Neural progenitor cell (in vitro differentiated cells): Measurements from ENCODE around the gene CRYBB3. TPM values are rescaled to one million over a fixed set of nuclear protein-coding genes. Genes with fewer than 3 reads are reported as not detected.
"Not testable (repeated sequence)": the region's sequence is repeated elsewhere in the genome, so short reads cannot be mapped to it uniquely, and the experiment has no call there.

ENCODE experiments used
- DNase-seq: peaks from one replicate; pipeline ENCODE4 v3.0.0-alpha.2; 2016; ENCODE audit warnings: low spot score
- H2AFZ ChIP-seq: fragments of 200-600 bp; sonication (generic); replicated peaks from 2 replicates; pipeline ENCODE4 v1.6.1; 2016; ENCODE audit warnings: antibody characterized with exemption
- H3F3A ChIP-seq: fragments of 200-600 bp; sonication (generic); 2 replicates; pipeline ENCODE4 v1.6.1; 2016; ENCODE audit warnings: antibody characterized with exemption, low read depth
- H3K27ac ChIP-seq: fragments of 200-600 bp; sonication (generic); 2 replicates; pipeline ENCODE4 v1.5.1; 2016; ENCODE audit warnings: mild to moderate bottlenecking
- H3K27me3 ChIP-seq: fragments of 200-600 bp; sonication (generic); 2 replicates; pipeline ENCODE4 v1.6.1; 2016; ENCODE audit warnings: mild to moderate bottlenecking, moderate library complexity
- H3K36me3 ChIP-seq: fragments of 200-600 bp; sonication (generic); 2 replicates; pipeline ENCODE4 v1.5.1; 2016
- H3K4me1 ChIP-seq: fragments of 200-600 bp; sonication (generic); 2 replicates; pipeline ENCODE4 v1.6.1; 2016; ENCODE audit warnings: mixed run types
- H3K4me2 ChIP-seq: fragments of 200-600 bp; sonication (generic); 2 replicates; pipeline ENCODE4 v1.6.1; 2016
- H3K4me3 ChIP-seq: fragments of 200-600 bp; sonication (generic); 2 replicates; pipeline ENCODE4 v1.5.1; 2016
- H3K79me2 ChIP-seq: fragments of 200-600 bp; sonication (generic); 2 replicates; pipeline ENCODE4 v1.6.1; 2016; ENCODE audit warnings: low read depth
- H3K9ac ChIP-seq: fragments of 200-600 bp; sonication (generic); 2 replicates; pipeline ENCODE4 v1.6.1; 2016
- H3K9me3 ChIP-seq: fragments of 200-600 bp; sonication (generic); 2 replicates; pipeline ENCODE4 v1.5.1; 2016; ENCODE audit warnings: low read depth
- H4K20me1 ChIP-seq: fragments of 200-600 bp; sonication (generic); 2 replicates; pipeline ENCODE4 v1.6.1; 2016; ENCODE audit warnings: low read depth
- H3K27ac Mint-ChIP-seq: 3 replicates; pipeline ENCODE4 v1.8.0; 2021; ENCODE audit warnings: mixed read lengths
- H3K27me3 Mint-ChIP-seq: 2 replicates; pipeline ENCODE4 v1.8.0; 2022; ENCODE audit warnings: low read depth, mild to moderate bottlenecking, inconsistent platforms, moderate library complexity, mixed read lengths; ENCODE audit not compliant: insufficient read depth
- H3K36me3 Mint-ChIP-seq: 3 replicates; pipeline ENCODE4 v1.8.0; 2021; ENCODE audit warnings: mixed read lengths
- H3K4me1 Mint-ChIP-seq: 3 replicates; pipeline ENCODE4 v1.8.0; 2021; ENCODE audit warnings: mixed read lengths
- H3K4me3 Mint-ChIP-seq: 3 replicates; pipeline ENCODE4 v1.8.0; 2021; ENCODE audit warnings: mild to moderate bottlenecking, moderate library complexity, mixed read lengths
- H3K9me3 Mint-ChIP-seq: 3 replicates; pipeline ENCODE4 v1.8.0; 2020; ENCODE audit warnings: mixed read lengths
- EZH2 ChIP-seq: fragments of 200-600 bp; sonication (generic); IDR thresholded peaks from 2 replicates; pipeline ENCODE4 v1.6.1; 2017; ENCODE audit warnings: antibody characterized with exemption, mild to moderate bottlenecking, moderate library complexity
- EZH2phosphoT487 ChIP-seq: fragments of 200-600 bp; sonication (generic); IDR thresholded peaks from 2 replicates; pipeline ENCODE4 v1.6.1; 2017; ENCODE audit warnings: antibody characterized with exemption
- total RNA-seq: library from RNA; depleted of rRNA; stranded (reverse); fragments of >200 nt; gene quantifications from 2 replicates; pipeline ENCODE4 v1.2.3, GENCODE V29; 2015; ENCODE audit warnings: low replicate concordance
- TF ChIP-seq, protein P1 (sequence below): fragments of 200-600 bp; sonication (generic); IDR thresholded peaks from 2 replicates; pipeline ENCODE4 v1.5.1; 2017; ENCODE audit warnings: antibody characterized with exemption, mild to moderate bottlenecking

The CRYBB3 gene
- total RNA-seq, 1 donor from 2014 or later = not detected

DNA sequence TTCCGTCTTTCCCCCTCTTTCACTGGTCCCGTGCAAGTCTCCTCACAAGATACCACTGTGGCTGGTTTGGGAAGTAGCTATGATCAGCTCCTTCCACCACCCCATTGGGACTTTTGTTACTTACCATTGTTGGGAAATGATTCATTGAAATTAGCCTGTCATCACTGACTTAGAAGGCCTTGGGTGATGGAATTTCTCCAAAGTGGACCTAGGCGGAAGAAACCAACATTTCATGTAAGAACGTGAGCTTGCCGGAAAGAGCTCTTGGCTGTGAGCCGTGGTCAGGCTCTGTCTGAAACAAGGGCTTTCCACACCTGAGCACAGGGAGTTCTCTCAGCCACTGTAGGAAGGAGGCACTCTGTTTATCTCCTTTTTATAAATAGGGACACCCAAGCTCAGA is 23.5 kb upstream of the CRYBB3 start:
- Histone ChIP-seq H3K27ac (no peak overlapping the region), H4K20me1 (no peaks in the 10 kb centered on the region), H3K36me3 (no peaks in the 10 kb centered on the region), H3K4me1 (no peaks in the 10 kb centered on the region), H3K27me3 (no peaks in the 10 kb centered on the region), H3F3A (no peaks in the 10 kb centered on the region), H3K4me3 (no peak overlapping the region), H3K9ac (no peak overlapping the region), H3K4me2 (no peak overlapping the region), H2AFZ (no peak overlapping the region), H3K79me2 (no peaks in the 10 kb centered on the region), H3K9me3 (no peaks in the 10 kb centered on the region)
- TF ChIP-seq, protein P1, sequence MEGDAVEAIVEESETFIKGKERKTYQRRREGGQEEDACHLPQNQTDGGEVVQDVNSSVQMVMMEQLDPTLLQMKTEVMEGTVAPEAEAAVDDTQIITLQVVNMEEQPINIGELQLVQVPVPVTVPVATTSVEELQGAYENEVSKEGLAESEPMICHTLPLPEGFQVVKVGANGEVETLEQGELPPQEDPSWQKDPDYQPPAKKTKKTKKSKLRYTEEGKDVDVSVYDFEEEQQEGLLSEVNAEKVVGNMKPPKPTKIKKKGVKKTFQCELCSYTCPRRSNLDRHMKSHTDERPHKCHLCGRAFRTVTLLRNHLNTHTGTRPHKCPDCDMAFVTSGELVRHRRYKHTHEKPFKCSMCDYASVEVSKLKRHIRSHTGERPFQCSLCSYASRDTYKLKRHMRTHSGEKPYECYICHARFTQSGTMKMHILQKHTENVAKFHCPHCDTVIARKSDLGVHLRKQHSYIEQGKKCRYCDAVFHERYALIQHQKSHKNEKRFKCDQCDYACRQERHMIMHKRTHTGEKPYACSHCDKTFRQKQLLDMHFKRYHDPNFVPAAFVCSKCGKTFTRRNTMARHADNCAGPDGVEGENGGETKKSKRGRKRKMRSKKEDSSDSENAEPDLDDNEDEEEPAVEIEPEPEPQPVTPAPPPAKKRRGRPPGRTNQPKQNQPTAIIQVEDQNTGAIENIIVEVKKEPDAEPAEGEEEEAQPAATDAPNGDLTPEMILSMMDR = no peak
- no peak for TF ChIP-seq EZH2phosphoT487
- TF ChIP-seq EZH2 = no peak
- Mint-ChIP-seq H3K9me3 (peaks cover 3% of the 10 kb centered on the region), H3K4me3 (no peak overlapping the region), H3K36me3 (peaks cover 16% of the 10 kb centered on the region), H3K27me3 (peaks cover under 1% of the 10 kb centered on the region), H3K4me1 (no peaks in the 10 kb centered on the region), H3K27ac (no peak overlapping the region)
- DNase-seq = no peak

- no peaks in the 10 kb centered on the region for H3K4me1 ChIP-seq
Observed at GRCh38 chr22:25176799-25177198, 22.9 kb upstream of the CRYBB3 start.

DNA sequence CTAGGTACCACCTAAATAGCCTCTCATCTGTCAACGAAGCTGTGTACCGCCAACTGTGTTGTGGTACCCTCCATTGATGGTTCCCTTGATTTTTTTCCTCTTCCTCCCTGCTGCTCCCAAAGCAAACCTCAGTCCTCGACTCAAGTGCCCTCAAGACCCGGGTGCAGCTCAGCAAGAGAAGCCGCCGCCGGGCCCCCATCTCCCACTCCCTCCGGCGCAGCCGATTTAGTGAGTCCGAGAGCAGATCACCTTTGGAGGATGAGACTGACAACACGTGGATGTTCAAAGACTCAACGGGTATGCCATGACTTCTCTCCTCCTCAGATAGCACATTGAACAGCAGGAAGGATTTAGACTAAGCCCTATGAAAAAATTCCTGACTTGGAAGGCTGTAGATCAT is 22.4 kb upstream of the CRYBB3 start:
- Histone ChIP-seq H4K20me1 (no peaks in the 10 kb centered on the region), H3K4me2 (no peak overlapping the region), H3K27ac (no peak overlapping the region), H3K79me2 (no peaks in the 10 kb centered on the region), H3K9ac (no peak overlapping the region), H3K9me3 (no peaks in the 10 kb centered on the region), H3K4me1 (no peaks in the 10 kb centered on the region), H3K36me3 (no peaks in the 10 kb centered on the region), H3K4me3 (no peak overlapping the region), H3F3A (no peaks in the 10 kb centered on the region), H3K27me3 (no peaks in the 10 kb centered on the region), H2AFZ (no peak overlapping the region)
- H3K36me3 Mint-ChIP-seq = peaks cover 15% of the 10 kb centered on the region
- H3K4me3 Mint-ChIP-seq = no peak overlapping the region
- H3K27ac Mint-ChIP-seq = no peak overlapping the region
- no peaks in the 10 kb centered on the region for H3K4me1 Mint-ChIP-seq
- peaks cover 3% of the 10 kb centered on the region for H3K9me3 Mint-ChIP-seq
- no peak for DNase-seq
- H3K27me3 Mint-ChIP-seq = peaks cover 2% of the 10 kb centered on the region
- TF ChIP-seq EZH2phosphoT487 (no peak), EZH2 (no peak)

More at GRCh38 chr22:25176799-25177198, 22.9 kb upstream of the CRYBB3 start:
- no peaks in the 10 kb centered on the region for H3K9me3 ChIP-seq
- no peak overlapping the region for H3K27ac Mint-ChIP-seq
- H4K20me1 ChIP-seq = no peaks in the 10 kb centered on the region
- peaks cover 14% of the 10 kb centered on the region for H3K36me3 Mint-ChIP-seq
- no peak overlapping the region for H3K27ac ChIP-seq
- H3K27me3 ChIP-seq = no peaks in the 10 kb centered on the region
- H3K9me3 Mint-ChIP-seq = peaks cover 3% of the 10 kb centered on the region
- DNase-seq = no peak
- H3K4me3 Mint-ChIP-seq = no peak overlapping the region
- H3K4me3 ChIP-seq = no peak overlapping the region
- no peaks in the 10 kb centered on the region for H3K36me3 ChIP-seq
- no peak overlapping the region for H3K9ac ChIP-seq
- H3K4me2 ChIP-seq = no peak overlapping the region
- H3F3A ChIP-seq = no peaks in the 10 kb centered on the region
- TF ChIP-seq EZH2phosphoT487 = no peak
- TF ChIP-seq EZH2 = no peak
- TF ChIP-seq, protein P1 = no peak
- no peak overlapping the region for H2AFZ ChIP-seq
- no peaks in the 10 kb centered on the region for H3K4me1 Mint-ChIP-seq
- peaks cover 2% of the 10 kb centered on the region for H3K27me3 Mint-ChIP-seq
- no peaks in the 10 kb centered on the region for H3K79me2 ChIP-seq

DNA sequence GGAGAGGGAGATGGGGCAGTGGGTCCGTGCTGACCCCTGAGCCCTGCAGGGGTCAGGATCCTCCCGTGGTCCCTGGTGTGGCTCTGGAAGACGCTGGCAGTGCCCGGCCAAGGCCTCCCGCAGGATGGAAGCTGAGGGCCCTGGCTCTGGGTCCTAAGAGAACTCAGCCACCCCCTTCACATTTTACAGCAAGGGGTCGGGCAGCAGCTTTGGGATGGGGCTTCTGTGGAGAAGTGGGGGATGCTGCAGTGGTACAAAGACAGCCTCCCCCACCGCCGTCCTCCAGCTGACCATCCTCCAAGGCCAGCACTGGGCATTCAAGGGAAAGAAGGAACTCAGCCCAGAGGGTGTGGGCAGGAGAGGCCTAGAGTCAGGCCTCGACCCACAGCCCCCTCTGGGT is 21.8 kb upstream of the CRYBB3 start:
- no peak overlapping the region for H3K4me3 Mint-ChIP-seq
- Histone ChIP-seq H3K27me3 (no peaks in the 10 kb centered on the region), H4K20me1 (no peaks in the 10 kb centered on the region), H3K4me2 (no peak overlapping the region), H3K9me3 (no peaks in the 10 kb centered on the region), H2AFZ (no peak overlapping the region), H3F3A (no peaks in the 10 kb centered on the region), H3K4me3 (no peak overlapping the region), H3K36me3 (no peaks in the 10 kb centered on the region), H3K27ac (no peak overlapping the region), H3K9ac (no peak overlapping the region), H3K79me2 (no peaks in the 10 kb centered on the region), H3K4me1 (no peaks in the 10 kb centered on the region)
- TF ChIP-seq, protein P1 = no peak
- TF ChIP-seq EZH2 (no peak), EZH2phosphoT487 (no peak)
- no peak for DNase-seq
- H3K27ac Mint-ChIP-seq = no peak overlapping the region
- peaks cover 15% of the 10 kb centered on the region for H3K36me3 Mint-ChIP-seq
- no peaks in the 10 kb centered on the region for H3K4me1 Mint-ChIP-seq
- H3K27me3 Mint-ChIP-seq = peaks cover 2% of the 10 kb centered on the region
- H3K9me3 Mint-ChIP-seq = peaks cover 3% of the 10 kb centered on the region

GRCh38 chr22:25178348-25178747 is 21.3 kb upstream of the CRYBB3 start:
- H3K36me3 Mint-ChIP-seq = peaks cover 16% of the 10 kb centered on the region
- not testable (repeated sequence) for H2AFZ ChIP-seq, H3K79me2 ChIP-seq, H3K9me3 Mint-ChIP-seq, H3K9me3 ChIP-seq, H3K27ac Mint-ChIP-seq, H3K4me3 ChIP-seq, H4K20me1 ChIP-seq, H3K9ac ChIP-seq, H3K4me1 ChIP-seq, H3F3A ChIP-seq, H3K4me3 Mint-ChIP-seq, H3K4me2 ChIP-seq, H3K27ac ChIP-seq, H3K27me3 ChIP-seq, DNase-seq, H3K27me3 Mint-ChIP-seq, H3K36me3 ChIP-seq, H3K4me1 Mint-ChIP-seq
